ENCODE data around the gene TIAM2.

The TIAM2 gene

GRCh38 chr6:155142168-155143028 lies 147.3 kb downstream of the TIAM2 start:
- H3K27ac ChIP-seq: no peak overlapping the region
- TF ChIP-seq CTCF (conservative IDR thresholded peaks at IDR 0.05): no peak

GRCh38 chr6:155143029-155143577 lies 148.0 kb downstream of the TIAM2 start:
- TF ChIP-seq CTCF (conservative IDR thresholded peaks at IDR 0.05): no peak
- no peak overlapping the region for H3K27ac ChIP-seq

- no peak overlapping the region for H3K27ac ChIP-seq
- no peak for TF ChIP-seq CTCF (conservative IDR thresholded peaks at IDR 0.05)
These were observed 148.5 kb downstream of the TIAM2 start for GRCh38 chr6:155143578-155144106.

- no peak overlapping the region for H3K27ac ChIP-seq
- no peak for TF ChIP-seq CTCF (conservative IDR thresholded peaks at IDR 0.05)
These were observed 151.1 kb downstream of the TIAM2 start for GRCh38 chr6:155146205-155146604.

GRCh38 chr6:155147958-155148663 lies 153.0 kb downstream of the TIAM2 start:
- H3K27ac ChIP-seq: no peak overlapping the region
- no peak for TF ChIP-seq CTCF (conservative IDR thresholded peaks at IDR 0.05)

- TF ChIP-seq CTCF (conservative IDR thresholded peaks at IDR 0.05): no peak
These were observed 156.0 kb downstream of the TIAM2 start for GRCh38 chr6:155150967-155151671.

More at GRCh38 chr6:155150967-155151671, 156.0 kb downstream of the TIAM2 start:
- no peak overlapping the region for H3K27ac ChIP-seq

Data from VCaP (cell line).